Nephron (organoid): ENCODE data around the gene TEX261.
A peak's percentile ranks its signal among the peaks of the same experiment; 100 is the strongest.

Experiments
- H3K27ac Mint-ChIP-seq, 3 experiments: 2 replicates each; pipeline ENCODE4 v1.8.0; 2020; ENCODE audit warnings: mixed read lengths in 3 of 3, mild to moderate bottlenecking in 2 of 3, moderate library complexity in 1 of 3
- H3K27me3 Mint-ChIP-seq: 2 replicates; pipeline ENCODE4 v1.8.0; 2021; ENCODE audit warnings: low read depth, mild to moderate bottlenecking, moderate library complexity, mixed read lengths
- H3K36me3 Mint-ChIP-seq: 2 replicates; pipeline ENCODE4 v1.8.0; 2020; ENCODE audit warnings: low read depth, mixed read lengths
- H3K4me1 Mint-ChIP-seq: 2 replicates; pipeline ENCODE4 v1.8.0; 2020; ENCODE audit warnings: mixed read lengths
- H3K4me3 Mint-ChIP-seq, 3 experiments: 2 replicates each; pipeline ENCODE4 v1.8.0; 2020; ENCODE audit warnings: mild to moderate bottlenecking in 3 of 3, mixed read lengths in 3 of 3, moderate library complexity in 2 of 3
- H3K9me3 Mint-ChIP-seq: 2 replicates; pipeline ENCODE4 v1.8.0; 2020; ENCODE audit warnings: mixed read lengths
- CTCF ChIP-seq, 3 experiments: fragments of 200-600 bp; sonication (generic); IDR thresholded peaks; one replicate each; pipeline ENCODE4 v1.5.0; 2021; ENCODE audit warnings: antibody characterized with exemption in 3 of 3; ENCODE audit not compliant: unreplicated experiment in 3 of 3

Gene TEX261

GRCh38 chr2:70988151-70988550 is 6.5 kb downstream of the TEX261 start:
- no peak overlapping the region for H3K27ac Mint-ChIP-seq
- H3K4me1 Mint-ChIP-seq, result peaks cover 6% of the 10 kb centered on the region
- H3K27me3 Mint-ChIP-seq, result no peaks in the 10 kb centered on the region
- peaks cover 43% of the 10 kb centered on the region for H3K36me3 Mint-ChIP-seq
- no peaks in the 10 kb centered on the region for H3K9me3 Mint-ChIP-seq
- no peak overlapping the region for H3K4me3 Mint-ChIP-seq
- no peak for TF ChIP-seq CTCF (IDR thresholded peaks at IDR 0.05; ENCODE audit: unreplicated experiment in 3 of 3)

- no peak overlapping the region for H3K4me3 Mint-ChIP-seq
- no peaks in the 10 kb centered on the region for H3K9me3 Mint-ChIP-seq
- no peak overlapping the region for H3K27ac Mint-ChIP-seq
- no peaks in the 10 kb centered on the region for H3K4me1 Mint-ChIP-seq
- no peaks in the 10 kb centered on the region for H3K27me3 Mint-ChIP-seq
- no peak for TF ChIP-seq CTCF (IDR thresholded peaks at IDR 0.05; ENCODE audit: unreplicated experiment in 3 of 3)
- peaks cover 43% of the 10 kb centered on the region for H3K36me3 Mint-ChIP-seq
Observed at GRCh38 chr2:70987386-70987785, 7.3 kb downstream of the TEX261 start.

- no peak for TF ChIP-seq CTCF (IDR thresholded peaks at IDR 0.05; ENCODE audit: unreplicated experiment in 3 of 3)
- H3K4me1 Mint-ChIP-seq, result no peaks in the 10 kb centered on the region
- H3K4me3 Mint-ChIP-seq, result no peak overlapping the region
- no peaks in the 10 kb centered on the region for H3K27me3 Mint-ChIP-seq
- no peaks in the 10 kb centered on the region for H3K9me3 Mint-ChIP-seq
- H3K36me3 Mint-ChIP-seq, result peaks cover 43% of the 10 kb centered on the region
- H3K27ac Mint-ChIP-seq, result no peak overlapping the region
Observed at GRCh38 chr2:70986499-70987189, 8.0 kb downstream of the TEX261 start.

- H3K27me3 Mint-ChIP-seq, result no peaks in the 10 kb centered on the region
- peaks cover 46% of the 10 kb centered on the region for H3K36me3 Mint-ChIP-seq
- no peak overlapping the region for H3K4me3 Mint-ChIP-seq
- no peak for TF ChIP-seq CTCF (IDR thresholded peaks at IDR 0.05; ENCODE audit: unreplicated experiment in 3 of 3)
- H3K9me3 Mint-ChIP-seq, result no peaks in the 10 kb centered on the region
- no peaks in the 10 kb centered on the region for H3K4me1 Mint-ChIP-seq
- H3K27ac Mint-ChIP-seq, result no peak overlapping the region
Observed at GRCh38 chr2:70985956-70986355, 8.7 kb downstream of the TEX261 start.

- TF ChIP-seq CTCF (IDR thresholded peaks at IDR 0.05; ENCODE audit: unreplicated experiment in 3 of 3), result no peak
- Mint-ChIP-seq H3K27ac (no peak overlapping the region), H3K36me3 (peaks cover 43% of the 10 kb centered on the region), H3K4me1 (no peaks in the 10 kb centered on the region), H3K27me3 (no peaks in the 10 kb centered on the region), H3K4me3 (no peak overlapping the region), H3K9me3 (no peaks in the 10 kb centered on the region)
Observed at GRCh38 chr2:70985283-70985688, 9.4 kb downstream of the TEX261 start.

- Mint-ChIP-seq H3K4me1 (no peaks in the 10 kb centered on the region), H3K4me3 (no peak overlapping the region), H3K27me3 (no peaks in the 10 kb centered on the region), H3K27ac (no peak overlapping the region), H3K9me3 (no peaks in the 10 kb centered on the region), H3K36me3 (peaks cover 42% of the 10 kb centered on the region)
- peak; percentile 58 to 68 (median 62) for TF ChIP-seq CTCF (IDR thresholded peaks at IDR 0.05; ENCODE audit: unreplicated experiment in 3 of 3)
Observed at GRCh38 chr2:70984576-70985282, 9.9 kb downstream of the TEX261 start.
